Neutrophil (primary cell): ENCODE results near the gene NLRC3.
A peak's percentile ranks its signal among the peaks of the same experiment; 100 is the strongest.

ENCODE experiments used
- H3K27ac ChIP-seq: fragments of 200-600 bp; sonication (generic); 2 replicates; pipeline ENCODE4 v1.5.1; 2016; ENCODE audit warnings: mild to moderate bottlenecking, moderate library complexity
- H3K27me3 ChIP-seq: fragments of 200-600 bp; sonication (generic); 2 replicates; pipeline ENCODE4 v1.6.0; 2016; ENCODE audit warnings: mild to moderate bottlenecking
- H3K36me3 ChIP-seq: fragments of 200-600 bp; sonication (generic); 2 replicates; pipeline ENCODE4 v1.5.1; 2017
- H3K4me1 ChIP-seq, 2 experiments: fragments of 200-600 bp in 1 of 2; sonication (generic) in 1 of 2; 1 replicate in 1 of 2; 2 replicates in 1 of 2; pipeline versions ENCODE4 v1.5.1 to v1.6.1; 2013 to 2016; ENCODE audit warnings: low read depth in 1 of 2, low read length in 1 of 2, mild to moderate bottlenecking in 1 of 2, moderate library complexity in 1 of 2; ENCODE audit not compliant: control insufficient read depth in 1 of 2, insufficient read depth in 1 of 2
- H3K4me3 ChIP-seq, 2 experiments: fragments of 200-600 bp in 1 of 2; sonication (generic) in 1 of 2; 1 replicate in 1 of 2; 2 replicates in 1 of 2; pipeline ENCODE4 v1.5.1; 2013 to 2016; ENCODE audit warnings: low read depth in 1 of 2, low read length in 1 of 2, mild to moderate bottlenecking in 1 of 2, moderate library complexity in 1 of 2
- H3K9me3 ChIP-seq: fragments of 200-600 bp; sonication (generic); 2 replicates; pipeline ENCODE4 v1.5.1; 2016
- CTCF ChIP-seq: fragments of 200-600 bp; sonication (generic); IDR thresholded peaks from 2 replicates; pipeline ENCODE4 v1.5.1; 2016; ENCODE audit warnings: antibody characterized with exemption

NLRC3 gene

GRCh38 chr16:3577302-3577752 lies at the start of gene NLRC3:
TSS of gene NLRC3 (minus strand) at chr16:3577403. CDS start at chr16:3565036, 12,367 bp downstream.
- Histone ChIP-seq H3K4me1 (peaks cover 42 to 52% of the 10 kb centered on the region in 2 experiments), H3K27me3 (peaks cover 60% of the 10 kb centered on the region), H3K27ac (no peak within 1 kb of the TSS), H3K36me3 (peaks cover 4% of the 10 kb centered on the region), H3K4me3 (peak within 1 kb of the TSS; percentile 9 to 55), H3K9me3 (no peaks in the 10 kb centered on the region)
- no peak for TF ChIP-seq CTCF

- no peak for TF ChIP-seq CTCF
- Histone ChIP-seq H3K27me3 (no peaks in the 10 kb centered on the region), H3K27ac (peak overlapping the region; percentile 58), H3K9me3 (no peaks in the 10 kb centered on the region), H3K4me1 (peaks cover 55 to 58% of the 10 kb centered on the region in 2 experiments), H3K4me3 (no peak overlapping the region), H3K36me3 (no peaks in the 10 kb centered on the region)
Observed at GRCh38 chr16:3625911-3626732, 48.9 kb upstream of the NLRC3 start.

- H3K4me1 ChIP-seq: peaks cover 55 to 58% of the 10 kb centered on the region in 2 experiments
- no peaks in the 10 kb centered on the region for H3K27me3 ChIP-seq
- no peak for TF ChIP-seq CTCF
- H3K9me3 ChIP-seq: no peaks in the 10 kb centered on the region
- H3K4me3 ChIP-seq: no peak overlapping the region
- no peaks in the 10 kb centered on the region for H3K36me3 ChIP-seq
- peak overlapping the region; percentile 58 for H3K27ac ChIP-seq
Observed at GRCh38 chr16:3625331-3625730, 48.1 kb upstream of the NLRC3 start.

GRCh38 chr16:3623642-3624041 lies 46.4 kb upstream of the NLRC3 start:
- no peak for TF ChIP-seq CTCF
- H3K27me3 ChIP-seq: no peaks in the 10 kb centered on the region
- peaks cover 43 to 46% of the 10 kb centered on the region in 2 experiments for H3K4me1 ChIP-seq
- no peaks in the 10 kb centered on the region for H3K9me3 ChIP-seq
- no peaks in the 10 kb centered on the region for H3K36me3 ChIP-seq
- H3K4me3 ChIP-seq: no peak overlapping the region
- H3K27ac ChIP-seq: no peak overlapping the region

GRCh38 chr16:3618769-3619141 lies 41.6 kb upstream of the NLRC3 start:
- Histone ChIP-seq H3K4me3 (no peak overlapping the region), H3K9me3 (no peaks in the 10 kb centered on the region), H3K4me1 (peaks cover 12 to 22% of the 10 kb centered on the region in 2 experiments), H3K27me3 (no peaks in the 10 kb centered on the region), H3K27ac (peak overlapping the region; percentile 26), H3K36me3 (peaks cover 5% of the 10 kb centered on the region)
- no peak for TF ChIP-seq CTCF
